ENCODE results near the gene LSM8. TPM values are rescaled to one million over a fixed set of nuclear protein-coding genes. Genes with fewer than 3 reads are reported as not detected.

The LSM8 gene
- total and polyA plus RNA-seq, 2 experiments from 2014 or later = 95.4 to 100 TPM

DNA sequence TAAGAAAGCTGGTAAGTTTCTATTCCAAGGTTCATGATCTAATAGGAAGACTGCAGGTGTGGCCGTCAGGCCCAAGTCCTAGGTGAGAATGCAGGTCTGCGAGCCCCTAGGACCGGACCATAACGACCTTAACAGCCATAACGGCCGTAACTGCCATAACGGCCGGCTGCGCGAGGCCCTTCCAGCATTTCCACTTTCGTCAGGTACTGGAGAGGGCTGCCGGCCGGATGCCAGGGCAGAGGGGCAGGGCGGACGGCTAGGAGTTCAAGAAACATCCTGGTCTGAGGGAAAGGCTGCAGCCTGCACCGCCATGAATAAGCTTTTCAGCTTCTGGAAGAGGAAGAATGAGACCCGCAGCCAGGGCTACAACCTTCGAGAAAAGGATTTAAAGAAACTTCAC lies 40.6 kb downstream of the LSM8 start, which contains the start of gene ANKRD7 (continued):
- TF ChIP-seq, protein P1, sequence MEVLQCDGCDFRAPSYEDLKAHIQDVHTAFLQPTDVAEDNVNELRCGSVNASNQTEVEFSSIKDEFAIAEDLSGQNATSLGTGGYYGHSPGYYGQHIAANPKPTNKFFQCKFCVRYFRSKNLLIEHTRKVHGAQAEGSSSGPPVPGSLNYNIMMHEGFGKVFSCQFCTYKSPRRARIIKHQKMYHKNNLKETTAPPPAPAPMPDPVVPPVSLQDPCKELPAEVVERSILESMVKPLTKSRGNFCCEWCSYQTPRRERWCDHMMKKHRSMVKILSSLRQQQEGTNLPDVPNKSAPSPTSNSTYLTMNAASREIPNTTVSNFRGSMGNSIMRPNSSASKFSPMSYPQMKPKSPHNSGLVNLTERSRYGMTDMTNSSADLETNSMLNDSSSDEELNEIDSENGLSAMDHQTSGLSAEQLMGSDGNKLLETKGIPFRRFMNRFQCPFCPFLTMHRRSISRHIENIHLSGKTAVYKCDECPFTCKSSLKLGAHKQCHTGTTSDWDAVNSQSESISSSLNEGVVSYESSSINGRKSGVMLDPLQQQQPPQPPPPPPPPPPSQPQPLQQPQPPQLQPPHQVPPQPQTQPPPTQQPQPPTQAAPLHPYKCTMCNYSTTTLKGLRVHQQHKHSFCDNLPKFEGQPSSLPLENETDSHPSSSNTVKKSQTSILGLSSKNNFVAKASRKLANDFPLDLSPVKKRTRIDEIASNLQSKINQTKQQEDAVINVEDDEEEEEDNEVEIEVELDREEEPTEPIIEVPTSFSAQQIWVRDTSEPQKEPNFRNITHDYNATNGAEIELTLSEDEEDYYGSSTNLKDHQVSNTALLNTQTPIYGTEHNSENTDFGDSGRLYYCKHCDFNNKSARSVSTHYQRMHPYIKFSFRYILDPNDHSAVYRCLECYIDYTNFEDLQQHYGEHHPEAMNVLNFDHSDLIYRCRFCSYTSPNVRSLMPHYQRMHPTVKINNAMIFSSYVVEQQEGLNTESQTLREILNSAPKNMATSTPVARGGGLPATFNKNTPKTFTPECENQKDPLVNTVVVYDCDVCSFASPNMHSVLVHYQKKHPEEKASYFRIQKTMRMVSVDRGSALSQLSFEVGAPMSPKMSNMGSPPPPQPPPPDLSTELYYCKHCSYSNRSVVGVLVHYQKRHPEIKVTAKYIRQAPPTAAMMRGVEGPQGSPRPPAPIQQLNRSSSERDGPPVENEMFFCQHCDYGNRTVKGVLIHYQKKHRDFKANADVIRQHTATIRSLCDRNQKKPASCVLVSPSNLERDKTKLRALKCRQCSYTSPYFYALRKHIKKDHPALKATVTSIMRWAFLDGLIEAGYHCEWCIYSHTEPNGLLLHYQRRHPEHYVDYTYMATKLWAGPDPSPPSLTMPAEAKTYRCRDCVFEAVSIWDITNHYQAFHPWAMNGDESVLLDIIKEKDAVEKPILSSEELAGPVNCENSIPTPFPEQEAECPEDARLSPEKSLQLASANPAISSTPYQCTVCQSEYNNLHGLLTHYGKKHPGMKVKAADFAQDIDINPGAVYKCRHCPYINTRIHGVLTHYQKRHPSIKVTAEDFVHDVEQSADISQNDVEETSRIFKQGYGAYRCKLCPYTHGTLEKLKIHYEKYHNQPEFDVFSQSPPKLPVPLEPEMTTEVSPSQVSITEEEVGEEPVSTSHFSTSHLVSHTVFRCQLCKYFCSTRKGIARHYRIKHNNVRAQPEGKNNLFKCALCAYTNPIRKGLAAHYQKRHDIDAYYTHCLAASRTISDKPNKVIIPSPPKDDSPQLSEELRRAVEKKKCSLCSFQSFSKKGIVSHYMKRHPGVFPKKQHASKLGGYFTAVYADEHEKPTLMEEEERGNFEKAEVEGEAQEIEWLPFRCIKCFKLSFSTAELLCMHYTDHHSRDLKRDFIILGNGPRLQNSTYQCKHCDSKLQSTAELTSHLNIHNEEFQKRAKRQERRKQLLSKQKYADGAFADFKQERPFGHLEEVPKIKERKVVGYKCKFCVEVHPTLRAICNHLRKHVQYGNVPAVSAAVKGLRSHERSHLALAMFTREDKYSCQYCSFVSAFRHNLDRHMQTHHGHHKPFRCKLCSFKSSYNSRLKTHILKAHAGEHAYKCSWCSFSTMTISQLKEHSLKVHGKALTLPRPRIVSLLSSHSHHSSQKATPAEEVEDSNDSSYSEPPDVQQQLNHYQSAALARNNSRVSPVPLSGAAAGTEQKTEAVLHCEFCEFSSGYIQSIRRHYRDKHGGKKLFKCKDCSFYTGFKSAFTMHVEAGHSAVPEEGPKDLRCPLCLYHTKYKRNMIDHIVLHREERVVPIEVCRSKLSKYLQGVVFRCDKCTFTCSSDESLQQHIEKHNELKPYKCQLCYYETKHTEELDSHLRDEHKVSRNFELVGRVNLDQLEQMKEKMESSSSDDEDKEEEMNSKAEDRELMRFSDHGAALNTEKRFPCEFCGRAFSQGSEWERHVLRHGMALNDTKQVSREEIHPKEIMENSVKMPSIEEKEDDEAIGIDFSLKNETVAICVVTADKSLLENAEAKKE (CRISPR knock-in tag; IDR thresholded peaks at IDR 0.05) = no peak
- TF ChIP-seq CREB1 (CRISPR knock-in tag; IDR thresholded peaks at IDR 0.05; ENCODE audit: low read depth) = no peak

DNA sequence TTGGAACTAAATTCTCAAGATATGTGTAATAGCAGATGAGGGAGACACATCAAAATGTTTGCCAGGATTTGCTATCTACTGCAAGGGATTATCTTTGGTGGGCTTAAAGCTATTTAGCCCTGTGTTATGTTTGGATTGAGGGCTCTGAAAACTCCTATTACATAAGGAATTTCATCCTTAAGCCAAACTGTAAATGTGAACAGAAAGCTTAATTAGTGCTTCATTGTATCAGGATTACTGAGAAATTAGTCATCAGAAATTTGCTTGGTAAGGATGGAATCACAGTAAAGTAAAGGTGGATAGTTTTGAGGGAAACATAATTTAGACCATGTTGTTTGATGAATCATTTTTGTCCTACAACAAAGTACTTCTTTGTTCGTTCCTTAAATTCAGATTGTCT lies 48.9 kb downstream of the LSM8 start:
- no peak overlapping the region for H3K4me3 ChIP-seq
- Mint-ChIP-seq H3K27me3 (ENCODE audit: insufficient read depth, low read depth, poor library complexity) (no peaks in the 10 kb centered on the region), H3K4me3 (no peak overlapping the region), H3K27ac (no peak overlapping the region), H3K9me3 (no peaks in the 10 kb centered on the region), H3K4me1 (no peaks in the 10 kb centered on the region), H3K36me3 (ENCODE audit: low read depth) (no peaks in the 10 kb centered on the region)
- H3K27me3 ChIP-seq (ENCODE audit: insufficient read depth) = no peaks in the 10 kb centered on the region
- DNase-seq (ENCODE audit: low spot score) (no peak), ATAC-seq (no peak)
- no peak overlapping the region for H3K27ac ChIP-seq (ENCODE audit: low read depth)
- TF ChIP-seq EZH2 (IDR thresholded peaks at IDR 0.05; ENCODE audit: low read depth, unreplicated experiment) (no peak), POLR2AphosphoS5 (IDR thresholded peaks at IDR 0.05; ENCODE audit: low read depth) (no peak), CREB1 (CRISPR knock-in tag; IDR thresholded peaks at IDR 0.05; ENCODE audit: low read depth) (no peak)
- no peaks in the 10 kb centered on the region for H3K4me1 ChIP-seq (ENCODE audit: insufficient read depth)
- H4K20me1 ChIP-seq (replicated peaks; ENCODE audit: insufficient read depth) = no peaks in the 10 kb centered on the region
- H3K9me2 ChIP-seq (ENCODE audit: insufficient read depth) = no peaks in the 10 kb centered on the region
- no peak overlapping the region for H2AFZ ChIP-seq
- no peaks in the 10 kb centered on the region for H3K36me3 ChIP-seq (ENCODE audit: insufficient read depth)
- no peak overlapping the region for H3K4me2 ChIP-seq
- H3F3A ChIP-seq (replicated peaks; ENCODE audit: low read depth) = no peaks in the 10 kb centered on the region
- H3K79me2 ChIP-seq (replicated peaks; ENCODE audit: insufficient read depth) = no peaks in the 10 kb centered on the region

DNA sequence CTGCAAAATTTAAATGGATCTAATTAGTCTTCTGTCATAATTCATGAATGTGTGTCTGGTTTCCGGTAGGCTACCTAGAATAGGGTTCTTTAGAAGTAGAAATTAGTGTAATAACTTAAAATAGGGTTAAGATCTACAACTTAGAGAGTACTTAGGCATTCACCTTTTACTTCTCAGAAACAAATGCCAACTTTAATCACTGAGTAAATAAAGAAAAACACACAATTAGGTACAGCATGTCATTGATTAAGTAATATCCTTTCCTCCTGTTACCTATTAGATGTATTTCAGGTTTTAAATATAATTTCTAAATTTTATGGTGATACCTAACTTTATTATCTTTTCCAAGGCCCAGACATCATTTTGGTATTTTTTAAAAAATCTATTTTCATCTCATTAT lies 49.8 kb downstream of the LSM8 start:
- no peak overlapping the region for H3K27ac ChIP-seq (ENCODE audit: low read depth)
- Mint-ChIP-seq H3K4me3 (no peak overlapping the region), H3K27me3 (ENCODE audit: insufficient read depth, low read depth, poor library complexity) (no peaks in the 10 kb centered on the region), H3K9me3 (no peaks in the 10 kb centered on the region), H3K4me1 (no peaks in the 10 kb centered on the region), H3K27ac (no peak overlapping the region), H3K36me3 (ENCODE audit: low read depth) (no peaks in the 10 kb centered on the region)
- ATAC-seq (no peak), DNase-seq (ENCODE audit: low spot score) (no peak)
- no peak overlapping the region for H3K4me2 ChIP-seq
- H4K20me1 ChIP-seq (replicated peaks; ENCODE audit: insufficient read depth) = no peaks in the 10 kb centered on the region
- H3K36me3 ChIP-seq (ENCODE audit: insufficient read depth) = no peaks in the 10 kb centered on the region
- H2AFZ ChIP-seq = no peak overlapping the region
- H3K9me2 ChIP-seq (ENCODE audit: insufficient read depth) = no peaks in the 10 kb centered on the region
- no peaks in the 10 kb centered on the region for H3K27me3 ChIP-seq (ENCODE audit: insufficient read depth)
- H3F3A ChIP-seq (replicated peaks; ENCODE audit: low read depth) = no peaks in the 10 kb centered on the region
- no peaks in the 10 kb centered on the region for H3K4me1 ChIP-seq (ENCODE audit: insufficient read depth)
- H3K4me3 ChIP-seq = no peak overlapping the region
- H3K79me2 ChIP-seq (replicated peaks; ENCODE audit: insufficient read depth) = no peaks in the 10 kb centered on the region
- TF ChIP-seq CREB1 (CRISPR knock-in tag; IDR thresholded peaks at IDR 0.05; ENCODE audit: low read depth) = no peak
- TF ChIP-seq, protein P1 (CRISPR knock-in tag; IDR thresholded peaks at IDR 0.05) = no peak
